Hepatocyte (in vitro differentiated cells): ENCODE results near the gene TMEM19. TPM values are rescaled to one million over a fixed set of nuclear protein-coding genes. Genes with fewer than 3 reads are reported as not detected.

Experiments
- DNase-seq: peaks from one replicate; pipeline ENCODE4 v3.0.0-alpha.2; 2016; ENCODE audit warnings: low spot score
- H2AFZ ChIP-seq: fragments of 200-600 bp; sonication (generic); 2 replicates; pipeline ENCODE4 v1.6.0; 2016; ENCODE audit warnings: antibody characterized with exemption, mild to moderate bottlenecking
- H3K27ac ChIP-seq: fragments of 200-600 bp; sonication (generic); 2 replicates; pipeline ENCODE4 v1.5.1; 2016; ENCODE audit warnings: mild to moderate bottlenecking
- H3K27me3 ChIP-seq: fragments of 200-600 bp; sonication (generic); 2 replicates; pipeline ENCODE4 v1.6.1; 2016
- H3K36me3 ChIP-seq: fragments of 200-600 bp; sonication (generic); replicated peaks from 2 replicates; pipeline ENCODE4 v1.5.1; 2016; ENCODE audit warnings: low read depth; ENCODE audit not compliant: insufficient read depth
- H3K4me1 ChIP-seq: fragments of 200-600 bp; sonication (generic); 2 replicates; pipeline ENCODE4 v1.5.1; 2016; ENCODE audit warnings: mild to moderate bottlenecking, moderate library complexity; ENCODE audit not compliant: insufficient read depth
- H3K4me2 ChIP-seq: fragments of 200-600 bp; sonication (generic); 2 replicates; pipeline ENCODE4 v1.6.0; 2016
- H3K4me3 ChIP-seq: fragments of 200-600 bp; sonication (generic); 2 replicates; pipeline ENCODE4 v1.5.1; 2016; ENCODE audit warnings: mild to moderate bottlenecking
- H3K79me2 ChIP-seq: fragments of 200-600 bp; sonication (generic); 2 replicates; pipeline ENCODE4 v1.6.0; 2017; ENCODE audit warnings: mild to moderate bottlenecking
- H3K9me2 ChIP-seq: fragments of 200-600 bp; sonication (generic); replicated peaks from 2 replicates; pipeline ENCODE4 v1.6.0; 2017; ENCODE audit warnings: mild to moderate bottlenecking; ENCODE audit not compliant: insufficient read depth
- H3K9me3 ChIP-seq: fragments of 200-600 bp; sonication (generic); 2 replicates; pipeline ENCODE4 v1.5.1; 2016; ENCODE audit warnings: low read depth, mild to moderate bottlenecking
- H4K20me1 ChIP-seq: fragments of 200-600 bp; sonication (generic); 2 replicates; pipeline ENCODE4 v1.6.0; 2016; ENCODE audit warnings: mild to moderate bottlenecking; ENCODE audit not compliant: insufficient read depth, poor library complexity, severe bottlenecking
- CTCF ChIP-seq: fragments of 200-600 bp; sonication (generic); IDR thresholded peaks from 2 replicates; pipeline ENCODE4 v1.5.1; 2016; ENCODE audit warnings: antibody characterized with exemption, mild to moderate bottlenecking; ENCODE audit not compliant: poor library complexity
- EZH2 ChIP-seq: fragments of 200-600 bp; sonication (generic); IDR thresholded peaks from 2 replicates; pipeline ENCODE4 v1.6.1; 2016; ENCODE audit warnings: antibody characterized with exemption, mild to moderate bottlenecking, borderline replicate concordance
- EZH2phosphoT487 ChIP-seq: fragments of 200-600 bp; sonication (generic); IDR thresholded peaks from one replicate; pipeline ENCODE4 v1.6.1; 2018; ENCODE audit warnings: antibody characterized with exemption, mild to moderate bottlenecking, low read depth, moderate library complexity; ENCODE audit not compliant: unreplicated experiment, severe bottlenecking
- WGBS: methylation state at CpG from one replicate; pipeline ENCODE4 v1.1.6; 2016; ENCODE audit warnings: low lambda C conversion rate; ENCODE audit errors: missing lambda C conversion rate; 5-methylcytosine and 5-hydroxymethylcytosine counted together
- polyA plus RNA-seq: library from polyadenylated mRNA; unstranded; fragments of >200 nt; fragmentation: Nextera tagmentation; extraction: Ambion mirVana; gene quantifications from 2 replicates; pipeline ENCODE4 v1.2.1, GENCODE V29; 2016
- total RNA-seq: library from RNA; depleted of rRNA; stranded (reverse); fragments of >200 nt; gene quantifications from 2 replicates; pipeline ENCODE4 v1.2.3, GENCODE V29; 2014

Gene TMEM19
- total and polyA plus RNA-seq, 2 experiments from 2014 or later: 24.1 to 24.8 TPM

DNA sequence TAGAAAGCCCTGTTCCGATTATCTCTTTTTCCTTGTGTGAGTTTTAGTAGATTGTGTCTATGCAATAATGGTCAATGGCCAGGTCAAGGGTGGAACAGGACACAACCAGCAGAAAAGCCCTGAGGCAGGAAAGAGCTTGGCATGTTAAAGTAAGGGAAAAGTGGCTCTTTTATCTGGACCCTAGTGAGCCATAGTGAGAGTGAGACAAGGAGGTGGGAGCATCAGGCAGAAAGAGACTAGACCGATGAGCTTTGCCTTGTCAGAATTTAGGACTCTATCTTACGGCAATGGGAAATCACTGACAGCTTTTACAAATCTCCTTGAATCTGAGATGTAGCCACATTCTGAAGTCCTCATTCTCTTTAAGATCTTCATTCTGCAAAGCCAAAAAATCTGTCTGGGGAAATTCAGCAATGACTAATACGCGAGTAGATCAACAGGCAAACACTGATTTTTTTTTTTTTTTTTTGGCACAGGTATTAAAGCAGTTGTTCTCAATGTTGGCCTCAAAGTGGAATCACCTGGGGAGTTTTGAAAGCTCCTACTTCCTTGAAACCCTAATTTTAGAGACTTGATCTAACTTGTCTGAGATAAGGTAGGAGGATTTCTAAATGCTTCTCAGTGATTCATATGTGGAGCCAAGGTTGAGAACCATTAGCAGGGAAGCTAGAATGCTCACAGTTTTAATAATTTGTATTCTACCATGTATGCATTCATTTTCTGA, 33.9 kb downstream of the TMEM19 start:
- Histone ChIP-seq H3K36me3 (no peaks in the 10 kb centered on the region), H2AFZ (no peak overlapping the region), H3K27ac (no peak overlapping the region), H3K79me2 (no peaks in the 10 kb centered on the region), H3K4me1 (no peaks in the 10 kb centered on the region), H3K27me3 (no peaks in the 10 kb centered on the region), H3K9me3 (no peaks in the 10 kb centered on the region), H3K4me3 (no peak overlapping the region), H3K4me2 (no peak overlapping the region), H3K9me2 (no peaks in the 10 kb centered on the region), H4K20me1 (no peaks in the 10 kb centered on the region)
- TF ChIP-seq EZH2phosphoT487: no peak
- no peak for TF ChIP-seq EZH2
- TF ChIP-seq CTCF: no peak
- WGBS: 95% methylated on average over 5 of the region's 5 CpGs
- DNase-seq: no peak

GRCh38 chr12:71721783-71722505, 36.1 kb downstream of the TMEM19 start:
- no peak overlapping the region for H3K4me3 ChIP-seq
- DNase-seq: no peak
- no peak for TF ChIP-seq CTCF
- no peak for TF ChIP-seq EZH2
- no peak for TF ChIP-seq EZH2phosphoT487
- no peaks in the 10 kb centered on the region for H3K4me1 ChIP-seq
- no peaks in the 10 kb centered on the region for H3K9me3 ChIP-seq
- no peak overlapping the region for H3K27ac ChIP-seq
- no peak overlapping the region for H2AFZ ChIP-seq
- H3K79me2 ChIP-seq: no peaks in the 10 kb centered on the region
- no peaks in the 10 kb centered on the region for H3K27me3 ChIP-seq
- H4K20me1 ChIP-seq: no peaks in the 10 kb centered on the region
- H3K4me2 ChIP-seq: no peak overlapping the region
- no peaks in the 10 kb centered on the region for H3K36me3 ChIP-seq
- no peaks in the 10 kb centered on the region for H3K9me2 ChIP-seq
- whole genome bisulfite sequencing: 93% methylated on average over 4 of the region's 4 CpGs

DNA sequence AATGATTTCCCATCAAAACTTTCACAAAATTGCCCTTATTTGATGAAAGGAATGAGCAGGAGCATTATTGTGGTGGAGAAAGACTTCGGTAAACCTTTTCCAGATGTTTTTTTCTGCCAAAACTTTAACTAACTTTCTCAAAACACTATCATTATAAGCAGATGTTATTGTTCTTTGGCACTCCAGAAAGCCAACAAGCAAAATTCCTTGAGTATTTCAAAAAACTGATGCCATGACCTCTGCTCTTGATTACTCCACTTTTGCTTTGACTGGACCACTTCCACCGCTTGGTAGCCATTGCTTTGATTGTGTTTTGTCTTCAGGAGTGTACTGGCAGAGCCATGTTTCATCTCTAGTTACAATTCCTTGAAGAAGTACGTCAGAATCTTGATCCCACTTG, 39.1 kb downstream of the TMEM19 start:
- no peak overlapping the region for H2AFZ ChIP-seq
- DNase-seq: no peak
- H4K20me1 ChIP-seq: no peaks in the 10 kb centered on the region
- H3K4me3 ChIP-seq: no peak overlapping the region
- H3K4me2 ChIP-seq: no peak overlapping the region
- 86% methylated on average over 3 of the region's 3 CpGs for WGBS
- no peaks in the 10 kb centered on the region for H3K9me2 ChIP-seq
- H3K9me3 ChIP-seq: no peaks in the 10 kb centered on the region
- no peaks in the 10 kb centered on the region for H3K4me1 ChIP-seq
- no peaks in the 10 kb centered on the region for H3K36me3 ChIP-seq
- TF ChIP-seq EZH2: no peak
- TF ChIP-seq CTCF: no peak
- TF ChIP-seq EZH2phosphoT487: no peak
- no peaks in the 10 kb centered on the region for H3K27me3 ChIP-seq
- no peaks in the 10 kb centered on the region for H3K79me2 ChIP-seq
- H3K27ac ChIP-seq: no peak overlapping the region
